AG04449 (cell line): ENCODE results near the gene SYT7.

Experiments
- CTCF ChIA-PET: fragments of 350-600 bp; formaldehyde crosslinking; extraction: SDS; loops from one replicate; lab custom pipeline; 2021; ENCODE audit warnings: antibody characterized with exemption; lab: Yijun Ruan, JAX
- POLR2A ChIA-PET: fragments of 400-600, 350-600 bp; formaldehyde crosslinking; extraction: SDS; loops from one replicate; lab custom pipeline; 2020; ENCODE audit warnings: antibody characterized with exemption, inconsistent platforms; lab: Yijun Ruan, JAX
- DNase-seq: peaks from one replicate; pipeline ENCODE4 v3.0.0-alpha.2; 2010; ENCODE audit warnings: low read depth, low spot score
- H3K4me3 ChIP-seq: 2 replicates; pipeline ENCODE4 v1.5.1; 2011; ENCODE audit warnings: low read depth, mild to moderate bottlenecking, control low read depth, low read length
- TF ChIP-seq, protein P1 (sequence below): IDR thresholded peaks from one replicate; pipeline ENCODE4 v1.5.1; 2011; ENCODE audit warnings: mild to moderate bottlenecking, moderate library complexity, low read length, control low read depth, inconsistent platforms; ENCODE audit not compliant: insufficient read depth; ENCODE audit errors: missing control alignments

Gene SYT7

GRCh38 chr11:61536676-61537270 lies 44.1 kb downstream of the SYT7 start:
- no peak for DNase-seq
- CTCF ChIA-PET: interaction anchor here (0.7 to 1.8 kb wide), 4 partner anchors 15 to 102 kb away, joined by 3 to 6 read pairs (median 4); no protein-coding TSS in a partner anchor
- POLR2A ChIA-PET: no interaction called here
- TF ChIP-seq, protein P1, sequence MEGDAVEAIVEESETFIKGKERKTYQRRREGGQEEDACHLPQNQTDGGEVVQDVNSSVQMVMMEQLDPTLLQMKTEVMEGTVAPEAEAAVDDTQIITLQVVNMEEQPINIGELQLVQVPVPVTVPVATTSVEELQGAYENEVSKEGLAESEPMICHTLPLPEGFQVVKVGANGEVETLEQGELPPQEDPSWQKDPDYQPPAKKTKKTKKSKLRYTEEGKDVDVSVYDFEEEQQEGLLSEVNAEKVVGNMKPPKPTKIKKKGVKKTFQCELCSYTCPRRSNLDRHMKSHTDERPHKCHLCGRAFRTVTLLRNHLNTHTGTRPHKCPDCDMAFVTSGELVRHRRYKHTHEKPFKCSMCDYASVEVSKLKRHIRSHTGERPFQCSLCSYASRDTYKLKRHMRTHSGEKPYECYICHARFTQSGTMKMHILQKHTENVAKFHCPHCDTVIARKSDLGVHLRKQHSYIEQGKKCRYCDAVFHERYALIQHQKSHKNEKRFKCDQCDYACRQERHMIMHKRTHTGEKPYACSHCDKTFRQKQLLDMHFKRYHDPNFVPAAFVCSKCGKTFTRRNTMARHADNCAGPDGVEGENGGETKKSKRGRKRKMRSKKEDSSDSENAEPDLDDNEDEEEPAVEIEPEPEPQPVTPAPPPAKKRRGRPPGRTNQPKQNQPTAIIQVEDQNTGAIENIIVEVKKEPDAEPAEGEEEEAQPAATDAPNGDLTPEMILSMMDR: no peak
- H3K4me3 ChIP-seq: no peak overlapping the region

- POLR2A ChIA-PET: no interaction called here
- CTCF ChIA-PET: interaction anchor here (1.1 to 1.8 kb wide), 3 partner anchors 19 to 102 kb away, joined by 3 to 6 read pairs (median 4); no protein-coding TSS in a partner anchor
- DNase-seq: no peak
- TF ChIP-seq, protein P1: no peak
- H3K4me3 ChIP-seq: no peak overlapping the region
These were observed 44.7 kb downstream of the SYT7 start for GRCh38 chr11:61535998-61536675.

GRCh38 chr11:61534933-61535839 lies 45.7 kb downstream of the SYT7 start:
- ChIA-PET CTCF (interaction anchor here (1.1 to 1.8 kb wide), 2 partner anchors 18 to 103 kb away, joined by 3 to 6 read pairs; no protein-coding TSS in a partner anchor), POLR2A (no interaction called here)
- DNase-seq: no peak
- TF ChIP-seq, protein P1: no peak
- no peak overlapping the region for H3K4me3 ChIP-seq

DNA sequence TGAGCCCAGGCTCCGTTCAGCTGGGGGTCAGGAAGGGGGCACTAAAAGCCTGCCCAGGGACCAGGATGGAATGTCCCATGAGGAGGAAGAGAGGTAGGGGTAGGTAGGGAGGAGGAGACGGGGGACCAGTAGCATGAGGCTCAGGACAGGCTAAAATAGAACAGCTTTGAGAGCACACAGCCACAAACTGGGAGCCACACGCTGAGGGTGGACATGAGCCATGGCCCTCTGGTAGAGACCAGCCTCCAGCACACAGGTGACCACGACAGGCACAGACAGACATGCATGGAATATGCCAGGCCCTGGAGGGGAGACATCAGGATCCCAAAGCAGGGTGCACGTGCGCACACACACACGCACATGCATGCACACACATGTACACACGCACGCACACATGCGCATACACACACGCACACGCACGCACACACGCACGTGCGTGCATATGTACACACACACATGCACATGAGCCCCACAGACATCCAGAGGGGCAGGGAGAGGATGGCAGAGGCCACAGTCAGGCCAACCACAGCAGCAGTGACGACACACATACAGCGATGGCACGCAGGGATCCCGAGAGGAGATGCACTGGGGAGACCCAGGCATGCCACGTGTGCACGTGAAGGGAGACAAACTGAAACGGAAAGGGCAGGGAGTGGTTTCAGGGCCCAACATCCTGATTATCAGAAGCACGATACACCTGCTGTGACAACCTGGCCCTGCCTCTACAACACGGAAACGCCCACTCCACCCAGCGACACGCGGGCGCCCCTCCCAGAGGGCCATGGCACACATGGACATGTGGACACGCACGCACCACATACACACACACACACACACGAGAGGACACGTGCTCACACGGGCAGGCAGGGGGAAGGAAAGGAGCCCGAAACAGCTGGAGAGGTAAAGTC lies 46.6 kb downstream of the SYT7 start:
- no peak for DNase-seq
- ChIA-PET CTCF (interaction anchor here (0.8 to 10.2 kb wide), 7 partner anchors 10 to 104 kb away, joined by 3 to 132 read pairs (median 9); no protein-coding TSS in a partner anchor), POLR2A (no interaction called here)
- no peak overlapping the region for H3K4me3 ChIP-seq
- TF ChIP-seq, protein P1: no peak

DNA sequence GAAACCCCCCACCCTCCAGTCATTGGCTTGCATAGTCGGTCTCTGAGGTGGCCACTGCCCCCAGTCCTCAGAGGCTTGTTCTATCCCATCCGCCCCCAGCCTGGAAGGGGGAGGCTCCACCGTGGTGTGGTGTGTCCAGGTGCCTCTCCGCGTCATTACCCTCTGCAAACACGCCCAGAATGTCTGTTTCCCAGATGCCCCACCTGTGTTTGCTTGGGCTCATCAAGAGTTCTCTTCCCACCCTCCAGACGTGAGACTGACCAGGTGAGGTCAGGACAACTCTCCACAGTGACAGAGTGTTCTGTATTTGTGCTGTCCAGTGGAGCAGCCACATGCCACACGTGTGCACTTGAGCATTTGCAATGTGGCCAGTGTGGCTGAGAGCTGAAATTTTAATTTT lies 47.5 kb downstream of the SYT7 start:
- ChIA-PET POLR2A (no interaction called here), CTCF (interaction anchor here (0.8 to 10.2 kb wide), 7 partner anchors 11 to 106 kb away, joined by 3 to 132 read pairs (median 9); no protein-coding TSS in a partner anchor)
- TF ChIP-seq, protein P1: no peak

More for the DNA sequence above, 47.5 kb downstream of the SYT7 start:
- no peak overlapping the region for H3K4me3 ChIP-seq
- DNase-seq: no peak
